ENCODE data around the gene CACNA2D4. TPM values are rescaled to one million over a fixed set of nuclear protein-coding genes. Genes with fewer than 3 reads are reported as not detected.

CACNA2D4 gene
- total RNA-seq, 1 experiment from 2014 or later: 0.03 TPM

GRCh38 chr12:1776170-1776921 lies 142.1 kb downstream of the CACNA2D4 start:
- no peak for DNase-seq
- no peak overlapping the region for H3K4me3 ChIP-seq (ENCODE audit: insufficient read depth, low read depth, low read length)
- no peaks in the 10 kb centered on the region for H3K27me3 ChIP-seq (ENCODE audit: control insufficient read depth, insufficient read depth, low read length)
- H3K36me3 ChIP-seq (replicated peaks; ENCODE audit: control insufficient read depth, insufficient read depth, low read length): no peaks in the 10 kb centered on the region; the same call in 1 of the 2 replicates

GRCh38 chr12:1773937-1774655 lies 144.4 kb downstream of the CACNA2D4 start:
- Histone ChIP-seq H3K36me3 (replicated peaks; ENCODE audit: control insufficient read depth, insufficient read depth, low read length) (no peaks in the 10 kb centered on the region), H3K4me3 (ENCODE audit: insufficient read depth, low read depth, low read length) (no peak overlapping the region), H3K27me3 (ENCODE audit: control insufficient read depth, insufficient read depth, low read length) (no peaks in the 10 kb centered on the region)
- no peak for DNase-seq

- Histone ChIP-seq H3K4me3 (ENCODE audit: insufficient read depth, low read depth, low read length) (no peak overlapping the region), H3K27me3 (ENCODE audit: control insufficient read depth, insufficient read depth, low read length) (no peaks in the 10 kb centered on the region), H3K36me3 (replicated peaks; ENCODE audit: control insufficient read depth, insufficient read depth, low read length) (no peaks in the 10 kb centered on the region)
- DNase-seq: no peak
Observed at GRCh38 chr12:1769809-1770494, 148.5 kb downstream of the CACNA2D4 start.

GRCh38 chr12:1768615-1769014 lies 149.8 kb downstream of the CACNA2D4 start:
- H3K4me3 ChIP-seq (ENCODE audit: insufficient read depth, low read depth, low read length): no peak overlapping the region
- H3K27me3 ChIP-seq (ENCODE audit: control insufficient read depth, insufficient read depth, low read length): no peaks in the 10 kb centered on the region
- H3K36me3 ChIP-seq (replicated peaks; ENCODE audit: control insufficient read depth, insufficient read depth, low read length): no peaks in the 10 kb centered on the region
- DNase-seq: no peak

- DNase-seq: no peak
- Histone ChIP-seq H3K36me3 (replicated peaks; ENCODE audit: control insufficient read depth, insufficient read depth, low read length) (no peaks in the 10 kb centered on the region), H3K27me3 (ENCODE audit: control insufficient read depth, insufficient read depth, low read length) (no peaks in the 10 kb centered on the region), H3K4me3 (ENCODE audit: insufficient read depth, low read depth, low read length) (no peak overlapping the region)
Observed at GRCh38 chr12:1767407-1768090, 150.9 kb downstream of the CACNA2D4 start.

GRCh38 chr12:1766110-1766509 lies 152.3 kb downstream of the CACNA2D4 start:
- Histone ChIP-seq H3K27me3 (ENCODE audit: control insufficient read depth, insufficient read depth, low read length) (no peaks in the 10 kb centered on the region), H3K4me3 (ENCODE audit: insufficient read depth, low read depth, low read length) (no peak overlapping the region), H3K36me3 (replicated peaks; ENCODE audit: control insufficient read depth, insufficient read depth, low read length) (no peaks in the 10 kb centered on the region)
- no peak for DNase-seq

- no peaks in the 10 kb centered on the region for H3K36me3 ChIP-seq (replicated peaks; ENCODE audit: control insufficient read depth, insufficient read depth, low read length)
- no peaks in the 10 kb centered on the region for H3K27me3 ChIP-seq (ENCODE audit: control insufficient read depth, insufficient read depth, low read length)
- H3K4me3 ChIP-seq (ENCODE audit: insufficient read depth, low read depth, low read length): no peak overlapping the region
- no peak for DNase-seq
Observed at GRCh38 chr12:1763153-1763552, 155.3 kb downstream of the CACNA2D4 start.

GRCh38 chr12:1761857-1762256 lies 156.6 kb downstream of the CACNA2D4 start:
- Histone ChIP-seq H3K27me3 (ENCODE audit: control insufficient read depth, insufficient read depth, low read length) (no peaks in the 10 kb centered on the region), H3K4me3 (ENCODE audit: insufficient read depth, low read depth, low read length) (no peak overlapping the region), H3K36me3 (replicated peaks; ENCODE audit: control insufficient read depth, insufficient read depth, low read length) (peaks cover 2% of the 10 kb centered on the region; the same call in 1 of the 2 replicates)
- no peak for DNase-seq

GRCh38 chr12:1760566-1761382 lies 157.7 kb downstream of the CACNA2D4 start:
- peaks cover 2% of the 10 kb centered on the region; the same call in 1 of the 2 replicates for H3K36me3 ChIP-seq (replicated peaks; ENCODE audit: control insufficient read depth, insufficient read depth, low read length)
- no peak for DNase-seq

GRCh38 chr12:1758887-1759286 lies 159.6 kb downstream of the CACNA2D4 start:
- Histone ChIP-seq H3K4me3 (ENCODE audit: insufficient read depth, low read depth, low read length) (no peak overlapping the region), H3K27me3 (ENCODE audit: control insufficient read depth, insufficient read depth, low read length) (no peaks in the 10 kb centered on the region), H3K36me3 (replicated peaks; ENCODE audit: control insufficient read depth, insufficient read depth, low read length) (peaks cover 2% of the 10 kb centered on the region; the same call in 1 of the 2 replicates)
- DNase-seq: no peak

More at GRCh38 chr12:1760566-1761382, 157.7 kb downstream of the CACNA2D4 start:
- H3K4me3 ChIP-seq (ENCODE audit: insufficient read depth, low read depth, low read length): no peak overlapping the region
- no peaks in the 10 kb centered on the region for H3K27me3 ChIP-seq (ENCODE audit: control insufficient read depth, insufficient read depth, low read length)

- no peak overlapping the region for H3K4me3 ChIP-seq (ENCODE audit: insufficient read depth, low read depth, low read length)
- DNase-seq: no peak
- peaks cover 2% of the 10 kb centered on the region; the same call in 1 of the 2 replicates for H3K36me3 ChIP-seq (replicated peaks; ENCODE audit: control insufficient read depth, insufficient read depth, low read length)
Observed at GRCh38 chr12:1758376-1758775, 160.1 kb downstream of the CACNA2D4 start.

GRCh38 chr12:1750300-1750699 lies 168.2 kb downstream of the CACNA2D4 start:
- Histone ChIP-seq H3K36me3 (replicated peaks; ENCODE audit: control insufficient read depth, insufficient read depth, low read length) (no peaks in the 10 kb centered on the region), H3K27me3 (ENCODE audit: control insufficient read depth, insufficient read depth, low read length) (no peaks in the 10 kb centered on the region), H3K4me3 (ENCODE audit: insufficient read depth, low read depth, low read length) (no peak overlapping the region)
- DNase-seq: no peak

More at GRCh38 chr12:1758376-1758775, 160.1 kb downstream of the CACNA2D4 start:
- no peaks in the 10 kb centered on the region for H3K27me3 ChIP-seq (ENCODE audit: control insufficient read depth, insufficient read depth, low read length)

- Histone ChIP-seq H3K4me3 (ENCODE audit: insufficient read depth, low read depth, low read length) (no peak overlapping the region), H3K36me3 (replicated peaks; ENCODE audit: control insufficient read depth, insufficient read depth, low read length) (no peaks in the 10 kb centered on the region), H3K27me3 (ENCODE audit: control insufficient read depth, insufficient read depth, low read length) (no peaks in the 10 kb centered on the region)
- no peak for DNase-seq
Observed at GRCh38 chr12:1749019-1749418, 169.4 kb downstream of the CACNA2D4 start.

All from H7 (cell line).